Stimulated activated CD4-positive, alpha-beta T cell treated with anti-CD3 and anti-CD28 coated beads, Interleukin-12 subunit alpha, Interleukin-12 subunit beta, amount 100 ng/mL, for 4 hours (primary cell): ENCODE results near the gene CTAGE6.
"Not testable (repeated sequence)": the region's sequence is repeated elsewhere in the genome, so short reads cannot be mapped to it uniquely, and the experiment has no call there.

ENCODE experiments used
- DNase-seq: peaks from one replicate; pipeline ENCODE4 v3.0.0-alpha.2; 2020

CTAGE6 gene

DNA sequence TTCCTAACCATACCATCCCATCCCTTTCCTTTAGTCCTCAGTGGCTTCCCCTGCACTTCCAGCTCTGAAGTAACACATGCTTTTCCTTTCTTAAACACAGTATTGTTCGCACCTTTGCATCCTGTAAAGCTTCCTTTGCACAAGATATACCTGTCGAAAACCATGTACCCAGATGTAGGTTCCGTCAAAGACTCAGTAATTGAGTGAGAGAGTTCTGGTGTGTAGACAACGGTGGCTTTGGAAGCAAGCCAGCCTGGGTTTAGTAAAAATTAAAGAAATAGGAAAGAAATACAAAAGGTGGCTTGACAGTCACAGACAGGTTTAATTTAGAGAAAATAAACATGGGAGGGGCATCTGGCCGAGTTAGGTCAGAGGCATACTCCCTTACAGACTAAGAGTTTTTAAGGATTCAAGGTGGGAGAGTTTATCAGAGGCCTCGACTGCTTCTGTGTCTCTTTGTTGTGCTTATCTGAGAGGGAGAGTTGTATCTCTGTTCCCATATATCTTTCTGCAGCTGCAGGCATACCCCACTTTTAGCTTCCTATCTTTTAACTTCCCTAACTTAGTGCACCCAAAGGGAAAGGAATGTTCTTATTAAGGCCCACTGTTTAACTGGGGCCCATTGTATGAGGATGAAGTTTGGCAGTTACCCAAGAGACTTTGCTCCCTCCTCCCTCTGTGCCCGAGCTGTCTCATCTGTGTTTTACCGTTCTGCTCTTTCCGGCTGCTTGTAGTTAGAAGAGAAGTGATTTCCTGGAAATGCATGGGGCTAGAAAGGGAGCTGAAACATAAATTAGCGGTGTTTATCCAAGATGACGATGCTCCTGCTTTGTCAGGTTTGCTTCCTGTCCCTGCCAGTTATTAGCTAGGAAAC lies 42.7 kb downstream of the CTAGE6 start:
- not testable (repeated sequence) for DNase-seq

- DNase-seq, result not testable (repeated sequence)
Observed at GRCh38 chr7:143712381-143712780, 45.1 kb downstream of the CTAGE6 start.

GRCh38 chr7:143711727-143712324 lies 45.7 kb downstream of the CTAGE6 start:
- DNase-seq, result not testable (repeated sequence)

DNA sequence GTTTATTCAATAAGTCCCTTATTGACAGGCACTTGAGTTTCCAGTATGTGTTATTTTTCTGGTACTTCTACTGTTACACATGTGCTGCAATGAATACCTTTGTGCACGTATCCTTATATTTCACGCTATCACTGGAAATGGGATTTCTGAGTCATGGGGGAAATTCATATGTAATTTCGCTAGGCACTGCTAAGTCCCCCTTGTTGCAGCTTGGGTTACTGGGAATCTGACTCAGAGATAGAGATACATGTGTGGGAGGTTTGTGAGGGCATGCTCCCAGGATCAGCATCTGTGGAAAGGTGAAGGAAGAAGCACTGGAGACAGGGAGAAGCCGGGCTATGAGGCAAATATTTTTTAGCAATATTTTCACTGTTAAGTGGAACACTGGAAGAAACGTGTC lies 47.6 kb downstream of the CTAGE6 start:
- DNase-seq, result not testable (repeated sequence)
